ENCODE measurements around the gene ADNP2.

ADNP2 gene

DNA sequence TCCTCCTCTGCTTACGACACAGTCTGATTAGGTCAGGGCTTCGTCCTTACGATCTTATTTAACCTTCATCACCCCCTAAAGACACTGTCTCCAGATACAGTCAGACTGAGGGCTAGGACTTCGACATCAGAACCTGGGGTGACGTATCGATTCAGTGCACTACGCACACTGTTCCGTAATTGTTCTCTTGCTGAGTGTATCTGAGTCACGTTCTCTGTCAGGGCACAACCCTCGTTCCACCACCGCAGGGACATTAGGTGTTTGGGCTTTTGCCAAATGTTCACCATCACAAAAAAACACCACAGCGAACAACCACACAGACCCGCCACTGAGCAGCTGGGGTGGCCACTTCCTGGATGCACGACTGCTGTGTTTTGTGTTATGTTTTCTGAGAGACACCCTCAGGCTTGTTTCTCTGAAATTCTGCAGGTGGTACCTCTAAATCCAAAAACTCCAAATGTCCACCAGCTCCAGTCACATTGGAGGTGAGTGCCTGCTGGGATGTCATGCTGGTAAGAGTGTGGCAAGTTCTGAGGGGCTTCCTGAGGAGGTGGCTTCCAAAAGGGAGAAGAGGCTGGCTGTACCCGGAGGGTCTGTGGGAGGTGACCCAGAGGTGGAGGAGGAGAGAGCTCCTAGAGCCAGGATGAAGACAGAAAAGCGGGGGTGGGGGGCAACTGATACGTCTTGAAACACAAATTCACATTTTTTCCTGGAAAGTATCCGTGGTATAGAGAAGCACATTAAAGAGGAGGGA is 66.6 kb downstream of the ADNP2 start:
- DNase-seq = no peak

- DNase-seq = no peak
These were observed 67.4 kb downstream of the ADNP2 start for GRCh38 chr18:80176334-80177073.

- DNase-seq = no peak
These were observed 68.1 kb downstream of the ADNP2 start for GRCh38 chr18:80177128-80177527.

GRCh38 chr18:80178935-80179818 is 70.1 kb downstream of the ADNP2 start:
- DNase-seq = no peak

DNA sequence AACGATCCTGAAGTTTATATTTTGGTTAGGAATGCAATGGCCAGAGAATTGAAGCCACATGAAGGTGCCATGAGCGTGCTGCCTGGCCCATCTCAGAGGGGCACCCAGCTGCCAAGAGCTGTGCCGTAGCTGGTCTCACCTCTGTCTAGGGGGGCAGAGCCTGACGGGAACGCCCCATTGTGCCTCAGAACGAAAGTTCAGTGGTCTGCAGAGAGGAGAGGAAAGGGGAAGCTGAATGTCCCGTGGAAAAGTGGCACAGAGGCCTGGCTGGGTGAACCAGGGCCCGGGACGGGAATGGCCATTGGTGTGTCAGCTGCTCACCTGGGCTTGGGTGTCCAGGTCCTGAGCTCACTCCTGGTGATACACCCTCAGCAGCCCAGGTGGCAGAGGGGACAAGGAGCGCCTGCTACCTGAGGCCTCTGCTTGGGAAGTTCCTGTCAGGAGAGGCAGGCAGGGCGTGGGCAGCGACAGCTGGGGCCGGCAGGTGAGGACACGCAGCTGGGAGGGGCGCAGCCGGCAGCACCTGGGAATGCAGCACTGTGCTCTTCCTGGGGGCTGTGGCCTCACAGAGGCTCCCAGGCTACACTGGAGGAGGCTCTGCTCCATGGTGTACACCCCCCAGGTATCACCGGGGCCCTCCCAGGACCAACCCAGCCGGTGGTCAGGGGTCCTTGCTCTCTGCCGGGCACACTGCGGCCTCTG is 70.9 kb downstream of the ADNP2 start:
- no peak for DNase-seq

DNA sequence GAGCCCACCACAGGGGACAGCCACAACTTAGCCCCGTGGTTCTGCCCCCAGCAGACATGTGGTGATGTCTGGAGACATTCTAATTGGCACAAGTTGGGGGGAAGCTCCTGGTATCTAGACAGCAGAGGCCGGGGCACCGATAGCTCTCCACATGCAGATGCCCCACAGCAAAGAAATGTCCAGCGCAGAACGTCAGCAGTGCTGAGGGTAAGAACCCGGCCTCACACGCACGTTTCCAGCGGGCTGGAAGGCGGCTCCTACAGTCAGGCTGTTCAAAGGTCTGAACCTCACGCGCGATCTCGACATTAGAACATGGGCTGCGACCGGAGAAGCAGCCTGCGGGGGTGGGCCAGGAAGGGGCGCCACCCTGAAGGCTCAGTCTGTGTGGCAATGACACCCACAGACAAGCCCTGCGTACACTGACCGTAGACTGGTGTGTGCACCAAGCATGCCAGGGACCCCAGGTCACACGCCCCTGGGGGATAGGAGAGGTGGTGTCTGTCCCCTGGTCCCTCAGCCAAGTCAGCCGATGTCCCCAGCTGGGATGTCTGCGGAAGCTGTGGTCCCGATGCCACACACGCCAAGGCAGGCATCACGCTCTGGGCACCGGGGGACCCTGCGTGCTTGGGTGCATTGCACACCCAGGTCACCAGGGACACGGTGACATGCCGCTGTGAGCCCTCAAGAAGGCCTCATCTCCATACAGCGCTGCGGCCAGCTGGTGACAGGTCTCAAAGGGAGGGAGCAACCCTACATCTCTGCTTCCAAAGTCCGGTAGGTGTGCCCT is 71.9 kb downstream of the ADNP2 start:
- DNase-seq = no peak

DNA sequence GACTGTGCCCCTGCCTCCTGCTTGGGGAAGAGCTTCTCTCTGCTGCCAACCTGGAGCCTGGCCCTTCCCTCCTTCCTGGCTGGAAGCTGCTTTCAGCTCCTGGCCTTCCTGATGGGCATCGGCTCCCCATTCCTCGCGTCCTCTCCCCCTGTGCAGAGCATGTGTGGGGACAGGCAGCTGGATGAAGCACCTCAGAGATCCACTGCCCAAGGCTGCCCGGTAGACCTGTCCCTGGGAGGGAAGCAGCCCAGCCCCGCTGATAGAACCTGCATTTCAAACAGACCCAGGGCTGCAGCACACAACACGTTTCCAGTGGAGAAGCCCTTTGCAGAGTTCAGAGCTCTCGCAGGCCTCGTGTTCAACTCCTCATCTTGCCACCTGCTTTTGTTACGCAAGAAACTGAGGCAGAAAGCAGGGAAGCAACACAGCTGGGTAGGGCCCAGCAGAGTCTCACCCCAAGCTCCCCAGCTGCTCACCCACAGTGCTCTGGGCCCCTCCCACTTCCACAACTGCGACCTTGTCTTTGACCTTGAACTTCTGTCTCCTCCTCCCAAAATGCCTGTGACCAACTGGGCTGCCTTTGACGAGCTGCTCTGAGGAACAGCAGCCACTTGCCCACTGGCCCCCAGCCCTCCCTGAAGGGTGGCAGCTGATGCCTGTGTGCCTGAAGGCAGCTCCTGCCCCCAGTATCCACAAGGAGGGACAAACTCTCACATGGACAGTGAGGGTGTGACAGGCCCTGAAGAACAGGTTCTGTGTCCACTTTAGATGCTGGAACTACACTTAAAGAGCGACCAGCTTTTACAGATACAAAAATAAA is 72.8 kb downstream of the ADNP2 start:
- no peak for DNase-seq

DNA sequence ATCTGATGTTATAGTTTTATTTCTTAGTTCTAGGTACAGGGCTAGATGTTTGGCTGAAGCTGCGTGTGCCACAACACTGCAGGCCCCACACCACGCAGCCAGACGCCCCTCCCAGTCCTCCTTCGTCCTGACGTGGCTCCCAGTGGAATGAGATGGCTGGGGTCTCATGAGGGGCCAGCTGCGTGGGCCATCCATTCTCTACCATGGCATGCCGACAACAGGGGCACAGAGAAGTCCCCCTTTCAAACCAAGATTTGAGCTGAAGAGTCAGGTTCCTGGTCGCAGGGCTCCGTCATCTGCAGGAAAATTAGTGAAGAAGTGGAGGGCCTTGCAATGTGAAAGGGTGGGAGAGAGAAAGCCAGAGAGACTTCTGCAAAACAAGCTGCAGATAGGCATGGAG is 73.8 kb downstream of the ADNP2 start:
- no peak for DNase-seq

DNA sequence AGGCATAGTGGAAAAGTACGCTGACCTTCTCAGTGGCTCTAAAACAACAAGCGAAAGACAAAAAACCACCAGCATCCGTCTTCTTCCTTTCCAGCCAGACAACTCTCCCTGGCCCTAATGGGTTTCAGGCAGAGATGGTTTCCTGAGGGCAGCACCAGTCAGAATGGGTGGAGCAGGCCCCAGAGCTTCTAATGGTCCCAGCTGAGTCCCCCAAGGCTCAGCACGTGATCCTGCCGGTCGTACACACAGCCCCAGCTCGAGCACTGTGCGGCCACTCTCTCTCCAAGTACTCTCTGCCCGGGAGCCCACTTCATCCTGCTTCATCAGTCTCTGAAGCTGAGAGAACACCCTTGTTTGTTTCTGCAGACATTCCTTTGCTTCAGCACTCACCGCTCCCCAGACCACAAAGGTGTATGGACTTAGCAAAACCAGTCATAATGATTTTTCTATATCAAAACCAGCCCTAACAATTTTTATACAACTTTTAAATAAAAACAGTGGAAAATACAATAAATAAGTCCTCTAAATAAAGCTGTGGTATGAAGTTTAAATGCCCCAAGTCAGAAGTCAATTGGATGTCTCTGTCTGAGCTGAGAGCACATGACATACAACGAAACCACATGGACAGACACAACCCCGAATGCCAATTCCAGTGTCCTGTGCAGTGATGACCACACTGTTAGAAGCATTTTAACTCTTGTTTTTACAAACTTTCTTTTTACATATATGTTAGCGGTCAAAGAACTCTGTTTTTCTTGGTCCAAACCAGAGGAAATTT is 74.4 kb downstream of the ADNP2 start:
- DNase-seq = no peak

DNA sequence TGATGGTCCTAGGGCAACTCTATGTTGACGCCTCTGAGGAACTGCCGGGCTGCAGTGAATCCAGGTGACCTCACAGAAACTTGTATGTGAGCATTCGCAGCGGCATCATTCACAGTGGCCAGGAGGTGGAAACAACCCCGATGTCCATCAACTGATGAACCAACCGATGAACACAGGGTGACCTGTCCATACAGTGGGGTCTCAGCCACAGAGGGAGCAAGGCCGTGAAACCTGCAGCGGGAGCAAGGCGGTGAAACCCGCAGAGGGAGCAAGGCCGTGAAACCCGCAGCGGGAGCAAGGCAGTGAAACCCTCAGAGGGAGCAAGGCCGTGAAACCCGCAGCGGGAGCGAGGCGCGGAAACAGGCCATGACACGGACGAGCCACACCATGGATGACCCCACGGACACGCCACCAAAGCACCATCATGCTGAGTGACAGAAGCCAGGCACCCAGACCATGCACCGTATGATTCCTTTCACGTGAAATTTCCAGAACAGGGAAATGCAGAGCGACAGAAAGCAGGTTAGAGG is 75.2 kb downstream of the ADNP2 start:
- no peak for DNase-seq

- DNase-seq = no peak
These were observed 76.5 kb downstream of the ADNP2 start for GRCh38 chr18:80185545-80185944.

DNA sequence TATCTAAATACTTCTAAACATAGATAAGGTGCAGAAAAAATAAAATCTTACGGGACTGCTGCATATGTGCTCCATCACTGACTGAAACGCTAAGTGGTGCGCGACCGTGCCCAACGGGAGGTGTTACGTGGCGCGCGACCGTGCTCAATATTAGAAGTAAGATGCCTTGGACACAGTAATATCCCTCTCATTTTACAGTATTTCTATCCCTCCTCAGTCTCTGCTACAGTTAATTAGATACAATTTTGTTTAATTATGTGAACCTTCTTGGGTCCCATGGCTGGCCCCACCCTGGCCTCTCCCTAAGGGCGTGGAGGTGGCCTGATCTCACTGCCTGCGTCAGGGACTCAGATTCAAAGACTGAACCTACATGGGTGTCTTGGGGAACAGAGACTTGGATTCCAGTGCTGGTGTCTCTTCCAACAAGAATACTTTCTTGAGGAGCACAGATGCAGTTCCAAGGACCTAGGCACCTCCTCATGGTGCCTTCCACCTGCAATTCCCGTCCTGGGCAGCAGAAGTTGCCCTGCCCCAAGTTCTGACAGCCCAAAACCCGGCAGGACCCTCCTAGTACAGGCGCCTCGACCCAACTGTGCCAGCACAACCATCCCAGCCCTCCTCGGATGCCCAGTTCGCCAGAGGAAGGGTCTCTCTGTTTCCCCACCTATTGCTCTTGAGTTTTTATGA is 79.0 kb downstream of the ADNP2 start:
- DNase-seq = no peak

- DNase-seq = no peak
These were observed 79.8 kb downstream of the ADNP2 start for GRCh38 chr18:80188643-80189530.

- no peak for DNase-seq
These were observed 80.4 kb downstream of the ADNP2 start for GRCh38 chr18:80189531-80189865.

All from NCI-H446 (cell line).